ENCODE results near the gene DUSP15.

The DUSP15 gene

GRCh38 chr20:31843881-31844280, 26.4 kb downstream of the DUSP15 start:
- no peak for DNase-seq (ENCODE audit: low read depth in 1 of 2, low spot score in 1 of 2)
- TF ChIP-seq CTCF (IDR thresholded peaks at IDR 0.05; ENCODE audit: insufficient read depth, low read length), result no peak
- TF ChIP-seq, protein P1, sequence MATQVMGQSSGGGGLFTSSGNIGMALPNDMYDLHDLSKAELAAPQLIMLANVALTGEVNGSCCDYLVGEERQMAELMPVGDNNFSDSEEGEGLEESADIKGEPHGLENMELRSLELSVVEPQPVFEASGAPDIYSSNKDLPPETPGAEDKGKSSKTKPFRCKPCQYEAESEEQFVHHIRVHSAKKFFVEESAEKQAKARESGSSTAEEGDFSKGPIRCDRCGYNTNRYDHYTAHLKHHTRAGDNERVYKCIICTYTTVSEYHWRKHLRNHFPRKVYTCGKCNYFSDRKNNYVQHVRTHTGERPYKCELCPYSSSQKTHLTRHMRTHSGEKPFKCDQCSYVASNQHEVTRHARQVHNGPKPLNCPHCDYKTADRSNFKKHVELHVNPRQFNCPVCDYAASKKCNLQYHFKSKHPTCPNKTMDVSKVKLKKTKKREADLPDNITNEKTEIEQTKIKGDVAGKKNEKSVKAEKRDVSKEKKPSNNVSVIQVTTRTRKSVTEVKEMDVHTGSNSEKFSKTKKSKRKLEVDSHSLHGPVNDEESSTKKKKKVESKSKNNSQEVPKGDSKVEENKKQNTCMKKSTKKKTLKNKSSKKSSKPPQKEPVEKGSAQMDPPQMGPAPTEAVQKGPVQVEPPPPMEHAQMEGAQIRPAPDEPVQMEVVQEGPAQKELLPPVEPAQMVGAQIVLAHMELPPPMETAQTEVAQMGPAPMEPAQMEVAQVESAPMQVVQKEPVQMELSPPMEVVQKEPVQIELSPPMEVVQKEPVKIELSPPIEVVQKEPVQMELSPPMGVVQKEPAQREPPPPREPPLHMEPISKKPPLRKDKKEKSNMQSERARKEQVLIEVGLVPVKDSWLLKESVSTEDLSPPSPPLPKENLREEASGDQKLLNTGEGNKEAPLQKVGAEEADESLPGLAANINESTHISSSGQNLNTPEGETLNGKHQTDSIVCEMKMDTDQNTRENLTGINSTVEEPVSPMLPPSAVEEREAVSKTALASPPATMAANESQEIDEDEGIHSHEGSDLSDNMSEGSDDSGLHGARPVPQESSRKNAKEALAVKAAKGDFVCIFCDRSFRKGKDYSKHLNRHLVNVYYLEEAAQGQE (IDR thresholded peaks at IDR 0.05; ENCODE audit: insufficient replicate concordance, low read depth), result no peak
- no peak for TF ChIP-seq SPI1 (IDR thresholded peaks at IDR 0.05; ENCODE audit: borderline replicate concordance, low read depth)
- no peak for TF ChIP-seq GABPA (IDR thresholded peaks at IDR 0.05; ENCODE audit: low read depth)
- TF ChIP-seq POLR2AphosphoS5 (IDR thresholded peaks at IDR 0.05; ENCODE audit: low read depth), result no peak
- Histone ChIP-seq H3K27ac (replicated peaks) (no peak overlapping the region), H3K27me3 (ENCODE audit: insufficient read depth, poor library complexity, severe bottlenecking) (peaks cover 11% of the 10 kb centered on the region), H3K4me3 (replicated peaks; ENCODE audit: insufficient read depth, low read length) (no peak overlapping the region)

DNA sequence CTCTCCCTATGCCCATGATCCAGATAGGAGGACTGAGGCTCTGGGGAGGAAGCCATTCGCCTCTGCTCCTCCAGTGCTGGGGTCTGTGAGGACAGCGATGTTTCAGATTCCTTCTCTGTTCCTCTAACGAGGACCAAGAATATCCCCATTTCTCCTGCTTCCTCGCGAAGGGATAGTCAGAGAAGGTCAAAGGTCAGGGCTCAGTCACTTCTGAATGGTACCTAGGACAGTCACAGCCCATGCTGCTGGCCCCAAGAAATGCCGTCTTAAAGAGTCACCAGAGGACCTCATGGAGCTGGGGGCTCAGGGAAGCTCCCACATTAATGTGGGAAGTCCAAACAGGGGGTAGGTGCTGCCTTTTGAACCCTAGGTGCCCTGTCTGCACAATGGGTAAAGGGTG, 27.0 kb downstream of the DUSP15 start:
- no peak for DNase-seq (ENCODE audit: low read depth in 1 of 2, low spot score in 1 of 2)
- TF ChIP-seq CTCF (IDR thresholded peaks at IDR 0.05; ENCODE audit: insufficient read depth, low read length) (no peak), POLR2AphosphoS5 (IDR thresholded peaks at IDR 0.05; ENCODE audit: low read depth) (no peak), SPI1 (IDR thresholded peaks at IDR 0.05; ENCODE audit: borderline replicate concordance, low read depth) (no peak), GABPA (IDR thresholded peaks at IDR 0.05; ENCODE audit: low read depth) (no peak)
- TF ChIP-seq, protein P1 (IDR thresholded peaks at IDR 0.05; ENCODE audit: insufficient replicate concordance, low read depth), result no peak
- Histone ChIP-seq H3K27ac (replicated peaks) (no peak overlapping the region), H3K4me3 (replicated peaks; ENCODE audit: insufficient read depth, low read length) (no peak overlapping the region), H3K27me3 (ENCODE audit: insufficient read depth, poor library complexity, severe bottlenecking) (peaks cover 5% of the 10 kb centered on the region)

DNA sequence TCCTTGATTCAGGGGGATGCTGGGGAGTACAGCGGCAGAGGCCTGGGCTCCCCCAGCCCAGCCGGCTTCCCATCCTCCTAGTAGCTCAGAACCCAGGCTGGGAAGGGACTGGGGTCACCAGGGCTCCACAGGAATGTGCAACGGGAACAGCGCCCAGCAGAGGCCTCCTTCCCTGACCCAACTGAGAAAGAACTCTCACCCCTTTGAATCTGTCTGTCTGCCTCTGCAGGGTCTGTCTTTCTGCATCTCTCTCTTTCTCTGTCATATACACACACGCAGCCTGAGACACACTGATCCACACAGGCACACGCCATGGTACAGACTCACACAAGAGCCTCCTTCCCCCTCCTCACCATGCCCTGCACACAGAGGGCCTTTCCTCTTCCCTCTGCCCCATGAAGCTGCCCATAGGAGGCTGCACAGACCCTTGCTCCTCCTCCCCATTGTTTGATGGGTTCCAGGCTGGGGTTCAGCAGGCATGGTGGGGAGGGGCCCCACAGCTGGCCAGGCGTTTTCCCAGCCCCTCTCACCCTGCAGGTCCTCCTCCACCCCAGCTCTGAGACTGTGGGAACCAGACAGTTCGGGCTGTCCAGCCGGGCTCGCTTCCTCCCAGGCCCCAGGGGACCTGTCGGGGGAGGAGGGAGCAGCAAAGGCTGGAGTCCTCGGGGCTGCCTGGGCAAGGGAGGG, 27.7 kb downstream of the DUSP15 start:
- no peak for DNase-seq (ENCODE audit: low read depth in 1 of 2, low spot score in 1 of 2)
- Histone ChIP-seq H3K4me3 (replicated peaks; ENCODE audit: insufficient read depth, low read length) (no peak overlapping the region), H3K27ac (replicated peaks) (no peak overlapping the region), H3K27me3 (ENCODE audit: insufficient read depth, poor library complexity, severe bottlenecking) (no peaks in the 10 kb centered on the region)
- TF ChIP-seq SPI1 (IDR thresholded peaks at IDR 0.05; ENCODE audit: borderline replicate concordance, low read depth) (no peak), POLR2AphosphoS5 (IDR thresholded peaks at IDR 0.05; ENCODE audit: low read depth) (no peak), CTCF (IDR thresholded peaks at IDR 0.05; ENCODE audit: insufficient read depth, low read length) (no peak), GABPA (IDR thresholded peaks at IDR 0.05; ENCODE audit: low read depth) (no peak)
- TF ChIP-seq, protein P1 (IDR thresholded peaks at IDR 0.05; ENCODE audit: insufficient replicate concordance, low read depth), result no peak

Data from HL-60 (cell line).